NCI-H128 (cell line): ENCODE measurements around the gene MAPK8IP3.
"Not testable (repeated sequence)": the region's sequence is repeated elsewhere in the genome, so short reads cannot be mapped to it uniquely, and the experiment has no call there.

ENCODE experiments used
- DNase-seq: peaks from one replicate; lab custom pipeline; 2025; ENCODE audit not compliant: unreplicated experiment; lab: John Stamatoyannopoulos, UW

MAPK8IP3 gene

DNA sequence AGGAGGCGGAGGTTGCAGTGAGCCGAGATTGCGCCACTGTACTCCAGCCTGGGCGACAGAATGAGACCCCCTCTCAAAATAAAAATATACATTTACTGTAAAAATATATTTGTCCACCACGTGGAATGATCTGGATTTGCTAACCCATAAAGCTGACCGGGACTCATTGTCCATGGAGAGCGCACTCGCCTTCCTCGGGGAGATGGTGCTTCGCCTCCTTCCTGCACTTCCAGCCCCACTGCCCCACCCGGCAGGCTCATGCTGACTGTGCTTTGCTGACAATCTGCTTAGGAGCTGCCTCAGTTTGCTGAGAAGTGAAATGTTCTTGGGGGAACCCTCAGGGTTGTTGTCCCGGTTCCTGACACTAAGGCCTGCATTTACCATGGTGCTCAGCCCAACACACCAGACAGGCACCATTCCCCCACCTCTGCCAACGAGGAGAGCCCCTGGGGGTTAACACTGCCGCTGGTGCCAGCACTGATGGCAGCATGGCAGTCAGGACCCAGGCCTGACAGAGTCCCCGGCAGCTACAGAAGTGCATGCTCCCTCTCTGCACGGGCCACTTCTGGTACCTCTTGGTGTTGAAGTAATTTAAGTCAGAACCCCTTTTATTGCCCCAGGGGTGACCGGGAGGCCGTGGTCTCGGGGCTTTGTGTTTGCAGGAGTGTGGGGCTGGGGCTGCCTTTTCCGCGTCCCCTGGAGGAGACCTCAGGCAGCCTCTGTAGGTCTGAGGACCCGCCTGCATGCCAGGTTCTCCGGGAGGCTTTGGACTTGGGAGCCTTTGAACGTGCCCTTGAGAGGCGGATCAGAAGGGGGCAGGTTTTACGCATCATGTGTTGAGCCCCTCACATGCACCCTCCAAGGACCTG lies 79.2 kb downstream of the MAPK8IP3 start:
- DNase-seq: no peak

DNA sequence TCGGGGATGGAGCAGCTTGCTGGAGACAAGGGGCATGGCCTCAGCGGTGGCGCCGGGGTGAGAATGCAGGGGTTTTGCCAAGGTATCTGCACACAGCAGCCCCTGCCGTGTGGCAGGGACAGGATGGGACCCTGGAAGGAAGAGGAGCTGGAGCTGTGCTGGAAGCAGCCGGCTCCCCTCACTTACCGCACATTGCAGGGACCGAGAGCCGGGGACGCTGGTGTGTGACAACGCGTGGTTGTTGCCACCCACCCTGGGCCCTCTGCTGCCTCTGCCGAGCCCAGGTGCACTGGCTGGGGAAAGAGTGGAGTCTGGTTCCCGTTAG lies 79.8 kb downstream of the MAPK8IP3 start:
- no peak for DNase-seq

DNA sequence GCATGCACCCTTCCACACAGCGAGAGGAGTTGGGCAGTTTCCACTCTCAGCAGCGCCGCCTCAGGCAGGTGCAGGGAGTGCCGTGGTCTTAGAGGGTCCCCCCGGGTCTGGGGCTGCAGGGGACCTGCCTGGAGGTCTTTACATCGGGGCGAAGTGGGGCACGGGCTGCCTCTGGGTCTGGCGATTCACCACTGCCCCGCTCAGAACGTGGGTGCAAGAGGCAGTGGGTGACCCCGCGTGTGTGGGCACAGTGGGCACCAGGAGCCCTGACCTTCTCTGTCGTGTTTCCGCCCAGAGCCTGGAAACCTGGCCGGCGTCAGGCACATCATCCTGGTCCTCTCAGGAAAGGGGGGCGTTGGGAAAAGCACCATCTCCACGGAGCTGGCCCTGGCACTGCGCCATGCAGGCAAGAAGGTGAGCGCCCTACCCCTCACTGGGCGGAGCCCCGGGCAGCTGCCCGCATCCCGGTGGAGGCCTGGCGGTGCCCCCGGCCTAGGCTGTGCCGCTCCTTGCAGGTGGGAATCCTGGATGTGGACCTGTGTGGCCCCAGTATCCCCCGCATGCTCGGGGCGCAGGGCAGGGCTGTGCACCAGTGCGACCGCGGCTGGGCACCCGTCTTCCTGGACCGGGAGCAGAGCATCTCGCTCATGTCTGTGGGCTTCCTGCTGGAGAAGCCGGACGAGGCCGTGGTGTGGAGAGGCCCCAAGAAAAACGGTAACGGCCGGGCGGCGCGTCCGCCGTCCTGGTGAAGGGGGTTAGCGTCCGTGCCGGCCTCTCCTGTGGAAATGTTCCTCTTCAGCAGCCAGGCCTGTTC lies 80.5 kb downstream of the MAPK8IP3 start:
- no peak for DNase-seq

DNA sequence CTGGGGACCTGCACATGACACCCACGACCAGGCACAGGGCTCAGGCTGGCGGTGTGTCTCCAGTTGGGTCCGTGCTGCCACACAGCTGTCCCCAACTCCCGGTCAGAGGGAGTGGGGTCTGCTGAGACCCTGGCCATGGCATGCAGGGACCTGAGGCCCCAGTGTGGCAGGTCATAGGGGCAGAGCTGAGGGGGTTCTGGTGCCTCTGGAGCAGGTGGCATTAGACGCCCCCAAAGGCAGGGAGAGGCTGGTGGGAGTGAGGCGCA lies 81.0 kb downstream of the MAPK8IP3 start:
- no peak for DNase-seq

DNA sequence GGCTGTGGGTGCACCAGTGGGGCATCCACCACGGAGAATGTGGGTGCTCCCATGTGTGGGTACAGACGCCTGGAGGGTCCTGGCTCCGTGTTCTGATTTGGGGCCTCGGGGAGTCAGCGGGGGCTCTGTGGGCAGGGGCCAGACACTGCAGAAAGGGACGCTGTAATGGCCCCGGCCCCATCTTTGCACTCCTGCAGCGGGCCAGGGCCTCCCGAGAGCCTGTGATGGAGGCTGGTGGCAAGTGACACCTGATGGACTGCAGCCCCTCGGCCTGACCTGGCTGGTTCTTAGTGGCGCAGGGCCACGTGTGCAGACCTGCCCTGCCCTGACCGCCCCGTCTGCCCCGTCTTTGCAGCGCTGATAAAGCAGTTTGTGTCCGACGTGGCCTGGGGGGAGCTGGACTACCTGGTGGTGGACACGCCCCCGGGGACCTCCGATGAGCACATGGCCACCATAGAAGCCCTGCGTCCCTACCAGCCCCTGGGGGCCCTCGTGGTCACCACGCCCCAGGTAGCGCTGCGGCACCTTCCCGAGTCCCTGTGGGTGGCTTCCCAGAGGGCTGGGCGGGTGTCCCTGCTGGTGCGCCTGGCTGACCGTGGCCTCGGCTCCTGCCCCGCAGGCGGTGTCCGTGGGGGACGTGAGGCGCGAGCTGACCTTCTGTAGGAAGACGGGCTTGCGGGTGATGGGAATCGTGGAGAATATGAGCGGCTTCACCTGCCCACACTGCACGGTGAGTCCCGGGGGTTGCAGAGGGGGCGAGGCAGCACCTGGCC lies 81.5 kb downstream of the MAPK8IP3 start:
- no peak for DNase-seq

DNA sequence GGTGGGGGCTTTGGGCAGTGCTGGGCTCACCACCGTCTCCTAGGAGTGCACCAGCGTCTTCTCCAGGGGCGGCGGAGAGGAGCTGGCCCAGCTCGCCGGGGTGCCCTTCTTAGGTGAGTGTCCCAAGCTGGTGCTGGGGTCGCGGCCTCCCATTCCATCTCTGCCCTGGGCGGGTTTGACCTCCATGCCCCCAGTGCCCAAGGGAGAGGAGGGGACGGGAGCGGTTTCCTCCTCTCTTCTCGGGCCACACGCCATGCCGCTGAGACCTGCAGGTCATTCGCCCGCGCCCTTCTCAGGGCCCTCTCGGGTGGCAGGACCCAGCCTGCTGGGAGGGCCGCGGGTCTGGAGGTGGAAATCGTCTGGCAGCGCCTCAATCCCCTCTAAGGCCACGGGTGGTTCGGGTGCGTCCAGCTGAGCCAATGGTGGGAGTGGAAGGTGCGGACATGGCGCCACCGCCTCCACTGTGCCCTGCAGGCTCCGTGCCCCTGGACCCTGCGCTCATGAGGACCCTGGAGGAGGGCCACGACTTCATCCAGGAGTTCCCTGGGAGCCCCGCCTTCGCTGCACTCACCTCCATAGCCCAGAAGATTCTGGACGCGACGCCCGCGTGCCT lies 82.2 kb downstream of the MAPK8IP3 start:
- no peak for DNase-seq

DNA sequence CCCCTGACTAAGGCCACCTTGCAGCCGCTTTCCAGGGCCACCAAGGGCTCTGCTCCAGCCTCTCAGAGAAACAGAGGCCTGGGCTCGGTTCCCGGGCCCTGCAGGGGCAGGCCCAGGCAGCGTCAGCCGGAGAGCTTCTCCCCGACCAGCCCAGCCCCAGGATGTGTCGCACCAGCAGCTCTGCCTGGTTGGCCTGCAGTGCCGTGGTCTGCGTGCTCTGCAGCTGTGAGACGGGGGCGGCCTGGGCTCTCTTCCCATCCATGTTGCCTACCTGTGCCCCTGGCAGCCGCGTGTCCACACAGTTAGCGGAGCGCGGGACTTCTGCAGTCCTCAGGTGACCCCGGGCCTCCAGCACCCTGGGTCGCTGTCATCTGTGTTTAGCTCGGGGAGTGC lies 82.7 kb downstream of the MAPK8IP3 start:
- no peak for DNase-seq

DNA sequence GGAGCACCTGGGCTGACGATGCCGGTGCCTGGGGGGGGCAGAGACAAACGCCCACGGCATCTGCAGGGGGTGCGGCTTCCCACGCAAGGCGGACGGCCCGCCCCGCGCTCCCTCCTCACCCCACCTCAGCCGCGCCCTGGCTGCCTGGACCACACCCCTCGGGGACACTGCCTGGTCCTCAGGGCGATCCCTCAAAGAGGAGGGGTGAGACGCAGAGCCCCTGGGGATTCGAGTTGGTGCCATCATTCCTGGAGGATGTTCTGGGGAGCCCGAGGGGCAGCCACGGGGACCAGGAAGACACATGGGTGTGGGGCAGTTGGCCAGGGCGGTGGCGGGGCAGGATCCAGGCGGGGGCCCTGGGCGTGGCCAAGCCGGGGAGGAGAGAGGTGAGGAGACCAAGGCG lies 83.6 kb downstream of the MAPK8IP3 start:
- no peak for DNase-seq

DNA sequence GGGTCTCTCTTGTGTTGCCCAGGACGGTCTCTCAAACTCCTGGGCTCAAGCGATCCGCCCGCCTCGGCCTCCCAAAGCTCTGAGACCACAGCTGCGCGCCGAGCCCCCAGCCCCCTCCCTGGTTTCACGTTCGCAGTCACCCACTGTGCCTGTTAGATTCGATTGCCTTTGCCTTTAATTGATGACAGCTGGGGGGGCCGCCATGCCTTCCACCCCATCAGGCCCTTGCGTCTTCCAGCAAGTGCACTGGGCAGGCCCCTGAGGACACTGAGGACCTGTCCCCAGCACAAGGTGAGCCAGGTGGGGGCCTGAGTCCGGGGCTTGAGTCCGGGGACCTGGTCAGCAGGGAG lies 84.2 kb downstream of the MAPK8IP3 start:
- no peak for DNase-seq

DNA sequence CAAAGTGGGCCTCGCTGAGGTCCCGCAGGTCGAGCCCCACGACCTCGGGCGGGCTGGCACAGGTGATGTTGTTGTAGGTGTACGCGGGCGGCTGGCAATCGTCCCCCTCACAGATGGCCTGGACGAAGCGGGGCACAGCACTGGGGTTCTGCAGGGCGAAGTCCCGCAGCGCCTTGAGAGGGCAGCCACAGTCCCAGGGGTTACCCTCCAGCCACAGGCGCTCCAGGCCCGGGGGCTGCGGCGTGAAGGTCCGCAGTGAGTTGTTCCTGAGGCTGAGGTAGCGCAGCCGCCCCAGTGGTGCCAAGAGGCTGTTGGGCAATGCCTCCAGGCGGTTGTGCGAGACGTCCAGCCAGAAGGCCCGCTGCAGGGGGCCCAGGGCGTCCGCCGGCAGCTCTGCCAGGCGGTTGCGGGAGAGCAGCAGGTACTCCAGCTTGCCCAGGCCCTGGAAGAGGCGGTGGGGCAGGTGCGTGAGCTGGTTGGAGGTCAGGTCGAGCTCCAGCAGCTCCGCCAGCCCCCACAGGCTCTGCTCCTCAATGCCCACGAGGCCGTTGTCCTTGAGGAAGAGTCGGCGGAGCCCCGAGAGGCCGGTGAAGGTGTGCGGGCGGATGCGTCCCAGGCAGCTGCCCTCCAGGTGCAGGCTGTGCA lies 84.7 kb downstream of the MAPK8IP3 start:
- DNase-seq: no peak

DNA sequence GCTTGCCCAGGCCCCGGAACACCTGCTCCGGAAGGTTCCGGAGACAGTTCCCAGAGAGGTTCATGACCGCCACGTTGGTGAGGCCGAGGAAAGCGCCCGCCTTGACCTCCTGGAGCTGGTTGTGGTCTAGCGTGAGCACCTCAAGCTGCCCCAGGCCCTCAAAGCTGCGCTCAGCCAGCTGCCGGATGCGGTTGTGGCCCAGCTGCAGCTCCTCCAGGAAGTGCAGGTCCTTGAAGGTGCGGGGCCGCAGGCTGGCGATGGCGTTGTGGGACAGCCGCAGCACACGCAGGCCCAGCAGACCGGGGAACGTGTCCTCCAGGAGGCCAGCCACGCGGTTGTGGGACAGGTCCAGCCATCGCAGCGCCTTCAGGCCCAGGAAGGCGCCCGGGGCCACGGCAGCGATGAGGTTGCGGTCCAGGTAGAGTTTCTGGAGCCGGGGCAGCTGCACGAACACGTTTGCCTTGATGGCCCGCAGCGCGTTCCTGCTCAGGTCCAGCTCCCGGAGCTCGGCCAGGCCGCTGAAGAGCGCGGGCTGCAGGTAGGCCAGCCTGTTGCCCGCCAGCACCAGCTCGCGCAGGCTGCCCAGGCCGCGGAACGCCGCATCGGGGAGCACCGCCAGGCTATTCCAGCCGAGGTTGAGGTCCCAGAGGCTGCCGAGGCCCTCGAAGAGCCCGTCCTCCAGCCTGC lies 85.4 kb downstream of the MAPK8IP3 start:
- DNase-seq: no peak

DNA sequence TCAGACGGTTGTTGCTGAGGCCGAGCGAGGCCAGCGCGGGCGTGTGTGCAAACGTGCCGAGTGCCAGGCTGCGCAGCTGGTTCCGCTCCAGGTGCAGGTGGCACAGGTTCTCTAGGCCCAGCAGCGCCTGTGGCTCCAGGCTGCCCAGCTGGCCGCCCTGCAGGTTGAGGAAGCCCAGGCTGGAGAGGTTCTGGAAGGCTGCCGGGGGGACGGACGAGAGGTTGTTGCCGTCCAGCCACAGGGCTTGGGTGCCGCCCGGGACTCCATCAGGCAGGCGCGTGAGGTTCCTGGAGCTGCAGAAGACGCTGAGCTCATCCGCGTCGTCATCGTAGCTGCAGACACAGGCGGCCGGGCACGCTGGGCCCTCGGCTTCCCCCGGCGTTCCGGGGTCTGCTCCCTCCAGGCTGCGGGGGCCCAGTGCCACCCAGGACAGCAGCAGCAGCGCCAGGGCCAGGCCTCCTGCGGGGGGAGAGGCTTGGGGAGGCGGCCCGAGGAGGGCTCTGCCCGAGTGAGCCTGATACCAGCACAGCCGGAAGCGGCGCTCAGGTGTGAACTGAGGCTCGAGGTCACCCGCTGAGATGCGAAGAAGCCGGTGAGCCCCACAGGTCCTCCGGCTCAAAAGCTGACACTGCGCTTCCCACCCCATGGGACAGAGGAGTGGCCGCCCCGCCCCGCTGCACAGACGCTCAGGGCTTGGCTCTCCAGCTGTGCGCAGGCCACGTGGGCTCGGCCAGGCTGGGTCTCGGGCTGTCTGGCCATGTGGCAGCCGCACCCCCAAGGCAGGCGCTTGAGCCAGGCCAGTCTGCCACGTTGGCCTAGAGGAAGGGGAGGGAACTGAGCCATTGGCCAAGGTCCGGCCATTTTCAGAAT lies 86.2 kb downstream of the MAPK8IP3 start:
- DNase-seq: no peak

DNA sequence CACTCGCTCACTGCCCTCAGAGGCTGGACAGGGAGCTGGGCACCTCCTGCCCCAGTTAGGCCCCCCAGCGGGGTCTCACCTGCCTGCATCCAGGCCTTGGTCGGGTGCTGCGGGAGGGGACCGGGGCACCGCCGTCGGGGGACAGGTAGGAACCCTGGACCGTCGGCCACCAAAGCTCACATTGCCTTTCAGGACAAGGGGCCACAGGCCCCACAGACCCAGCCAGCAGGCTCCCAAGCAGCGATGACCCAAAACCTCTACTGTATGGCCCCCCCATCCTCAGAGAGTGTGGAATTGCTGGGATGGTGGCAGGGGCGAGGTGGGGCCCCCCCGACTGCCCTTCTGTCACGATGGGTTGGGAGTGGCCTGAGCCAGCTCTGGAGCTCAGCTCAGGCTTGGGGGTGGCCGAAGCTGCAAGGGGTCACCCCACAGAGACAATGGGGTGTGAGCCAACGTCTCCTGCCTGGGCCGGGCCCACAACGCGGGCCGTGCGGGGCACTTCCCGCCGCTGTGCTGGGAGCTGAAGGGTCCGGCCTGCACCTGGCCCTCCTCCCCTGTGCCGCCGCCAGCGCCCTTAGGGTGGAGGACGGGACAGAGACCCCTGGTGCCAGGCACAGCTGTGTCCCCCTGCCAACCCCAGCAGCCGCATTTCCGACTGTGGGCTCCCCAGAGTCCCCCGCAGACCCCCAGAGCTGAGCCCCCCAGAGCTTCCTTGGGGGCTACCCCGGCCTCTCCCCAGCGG lies 87.0 kb downstream of the MAPK8IP3 start:
- no peak for DNase-seq

DNA sequence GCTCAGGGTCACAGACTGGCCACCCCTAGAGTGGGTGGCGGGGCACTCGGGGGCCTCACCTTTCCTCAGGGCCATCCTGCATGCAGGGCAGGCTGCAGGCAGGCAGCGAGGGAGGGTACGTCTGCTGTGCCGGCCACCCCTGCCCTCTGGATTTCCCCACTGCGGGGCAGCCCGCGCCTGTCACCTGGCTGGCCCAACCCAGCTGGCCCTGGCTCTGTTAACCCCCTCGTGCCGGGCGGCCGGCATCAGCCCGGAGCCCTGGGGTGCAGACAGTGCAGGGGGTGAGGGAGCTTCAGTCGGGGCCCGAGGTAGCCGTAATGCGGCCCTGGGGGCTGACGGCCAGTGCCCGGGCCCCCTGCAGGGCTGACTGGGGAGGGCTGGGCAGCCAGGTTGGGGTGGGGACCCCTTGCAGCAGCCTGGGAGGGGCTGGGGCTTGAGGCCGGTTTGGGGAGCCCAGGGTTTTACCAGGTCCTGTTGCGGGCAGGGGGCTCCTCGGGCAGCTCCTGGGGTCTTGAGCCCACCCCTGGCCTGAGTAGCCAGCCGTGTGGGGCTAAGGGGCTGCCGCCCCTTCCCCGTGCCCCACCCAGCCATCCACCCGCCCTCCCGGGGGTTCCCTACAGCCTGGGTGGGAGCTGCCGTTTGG lies 87.7 kb downstream of the MAPK8IP3 start, which contains the start of gene IGFALS:
TSS of gene IGFALS (minus strand) at position 128 of the 643 bp plus-strand sequence. CDS start at position 75, 53 bp downstream.
- no peak for DNase-seq

DNA sequence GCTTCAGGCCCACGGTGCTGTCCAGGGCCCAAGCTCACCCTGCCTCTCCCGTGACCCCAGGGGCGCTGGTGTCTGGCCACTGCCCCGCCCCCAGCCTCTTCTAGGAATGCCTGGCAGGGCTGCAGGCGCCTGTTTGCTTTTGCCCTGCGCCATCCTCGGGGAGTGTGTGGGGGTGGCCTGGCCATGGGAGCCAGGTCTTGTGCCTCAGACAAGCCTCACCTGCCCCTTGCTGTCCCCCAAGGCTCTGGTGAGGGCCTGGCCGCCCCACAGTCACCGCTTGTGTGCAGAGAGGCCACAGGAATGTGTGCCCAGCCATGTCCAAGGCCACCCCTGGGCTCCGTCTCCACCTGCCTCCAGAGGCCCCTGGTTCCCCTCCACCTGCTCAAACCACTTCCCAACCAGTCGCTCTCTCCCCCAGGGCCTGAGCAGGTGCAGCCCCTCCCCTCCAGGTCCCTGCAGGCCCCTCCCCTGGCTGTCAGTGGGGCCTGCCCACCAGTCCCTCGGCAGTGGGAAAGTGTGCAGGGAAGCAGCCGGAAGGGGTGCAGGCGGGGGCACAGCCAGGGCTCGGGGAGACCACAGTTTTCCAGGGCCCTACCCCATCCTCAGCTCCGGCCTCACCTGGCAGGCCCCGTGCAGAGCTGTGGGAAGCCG lies 88.4 kb downstream of the MAPK8IP3 start:
- DNase-seq: no peak

DNA sequence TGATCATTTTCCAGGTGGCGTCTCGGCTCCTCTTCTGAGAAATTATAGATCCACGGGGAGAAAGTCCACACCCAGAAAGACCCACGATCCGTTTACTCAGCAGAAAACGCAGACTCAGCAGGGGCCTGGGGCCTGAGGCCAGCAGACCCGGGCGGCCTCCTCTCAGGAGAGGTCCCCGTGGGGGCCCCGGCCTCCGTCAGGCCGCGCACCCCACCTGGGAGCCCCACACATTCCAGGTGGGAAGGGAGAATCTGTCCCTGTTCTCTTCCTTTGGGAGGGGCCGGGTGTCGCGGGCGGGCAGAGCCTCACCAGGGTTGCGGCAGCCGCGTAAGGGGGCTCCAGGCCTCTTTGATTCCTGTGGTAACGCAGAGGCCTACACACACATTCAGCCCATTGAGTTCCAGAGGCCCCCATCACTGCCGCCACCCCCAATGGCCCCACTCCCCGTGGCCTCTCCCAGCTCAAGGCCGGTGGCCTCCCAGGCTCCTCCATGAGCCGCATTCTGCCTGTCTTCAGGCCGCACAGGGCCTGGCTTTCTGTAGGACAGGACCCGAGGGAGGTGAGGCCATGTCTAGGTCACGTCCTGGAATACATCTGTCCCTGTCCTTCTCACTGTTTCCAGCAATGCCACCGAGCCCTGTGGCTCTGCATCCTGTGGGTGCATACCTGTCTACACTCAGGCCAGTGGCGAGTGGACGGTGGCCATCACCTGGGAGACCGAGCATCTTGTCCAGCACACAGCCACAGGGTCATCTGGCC lies 89.1 kb downstream of the MAPK8IP3 start:
- no peak for DNase-seq

DNA sequence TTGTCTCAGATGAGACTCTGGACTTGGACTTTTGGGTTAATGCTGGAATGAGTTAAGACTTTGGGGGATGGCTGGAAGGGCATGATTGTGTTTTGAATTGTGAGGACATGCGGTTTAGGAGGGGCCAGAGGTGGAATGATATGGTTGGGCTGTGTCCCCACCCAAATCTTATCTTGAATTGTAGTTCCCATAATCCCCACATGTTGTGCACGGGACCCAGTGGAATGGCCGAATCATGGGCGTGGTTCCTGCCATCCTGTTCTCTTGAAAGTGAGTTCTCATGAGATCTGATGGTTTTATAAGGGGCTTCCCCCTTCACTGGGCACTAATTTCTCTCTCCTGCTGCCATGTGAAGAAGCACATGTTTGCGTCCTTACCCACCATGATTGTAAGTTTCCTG lies 93.3 kb downstream of the MAPK8IP3 start:
- DNase-seq: not testable (repeated sequence)
